NT2/D1 (cell line): ENCODE results near the gene ANXA3.

Experiments used
- SUZ12 ChIP-seq: IDR thresholded peaks from 2 replicates; pipeline ENCODE4 v1.6.1; 2011; ENCODE audit not compliant: insufficient read length, insufficient read depth; ENCODE audit errors: extremely low read depth
- YY1 ChIP-seq: IDR thresholded peaks from 2 replicates; pipeline ENCODE4 v1.6.1; 2011; ENCODE audit not compliant: insufficient read length, insufficient read depth
- ZNF274 ChIP-seq: IDR thresholded peaks from 2 replicates; pipeline ENCODE4 v1.6.1; 2011; ENCODE audit warnings: mild to moderate bottlenecking, low read depth, low read length

GRCh38 chr4:78621395-78621794 is 69.8 kb downstream of the ANXA3 start:
- TF ChIP-seq ZNF274 (no peak), SUZ12 (no peak), YY1 (no peak)
